DMS153 treated with DMSO at 0.1 percent for 48 hours (cell line): ENCODE measurements around the gene PARD3B.

Experiments used
- DNase-seq: peaks from one replicate; lab custom pipeline; 2025; ENCODE audit not compliant: unreplicated experiment; lab: John Stamatoyannopoulos, UW

The PARD3B gene

DNA sequence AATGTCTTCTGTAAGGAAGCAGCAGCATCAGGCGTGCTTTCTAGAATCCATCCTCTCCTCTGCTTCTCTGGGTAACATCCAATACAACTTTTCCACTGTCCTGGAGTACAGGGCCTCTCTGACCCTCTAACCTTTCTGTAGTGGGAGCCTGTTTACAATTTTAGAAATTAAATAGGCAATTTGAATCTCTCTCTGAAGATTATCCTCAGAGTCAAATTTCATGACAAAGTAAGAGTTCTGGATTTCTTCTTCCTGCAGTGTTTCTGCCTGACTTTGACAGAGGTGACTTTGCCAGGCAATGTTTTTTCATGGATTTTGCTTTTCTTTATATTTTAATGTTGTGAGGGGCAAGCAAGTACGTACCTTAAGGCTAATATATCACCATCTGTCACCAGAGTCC is 558.4 kb downstream of the PARD3B start:
- no peak for DNase-seq

DNA sequence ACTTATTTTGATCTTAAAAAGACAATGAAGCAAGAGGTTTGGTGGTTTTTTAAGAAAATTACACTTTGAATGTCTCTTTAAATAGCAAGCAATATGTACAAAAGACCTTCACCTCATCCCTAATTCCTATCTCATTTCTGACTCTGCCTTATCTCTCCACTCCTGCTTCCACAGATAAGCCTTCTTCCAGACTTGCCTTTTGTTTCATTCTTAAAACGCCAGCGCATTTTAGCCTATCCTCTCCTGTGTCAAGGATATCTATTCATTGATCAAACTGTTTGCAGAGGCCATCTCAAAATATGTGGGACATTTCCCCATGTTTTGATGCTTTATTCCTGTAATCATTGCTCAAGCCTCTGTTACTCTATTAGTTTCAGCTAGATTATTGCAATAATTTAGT is 562.5 kb downstream of the PARD3B start:
- DNase-seq, result no peak

- no peak for DNase-seq
These were observed 570.2 kb downstream of the PARD3B start for GRCh38 chr2:205115511-205115910.

DNA sequence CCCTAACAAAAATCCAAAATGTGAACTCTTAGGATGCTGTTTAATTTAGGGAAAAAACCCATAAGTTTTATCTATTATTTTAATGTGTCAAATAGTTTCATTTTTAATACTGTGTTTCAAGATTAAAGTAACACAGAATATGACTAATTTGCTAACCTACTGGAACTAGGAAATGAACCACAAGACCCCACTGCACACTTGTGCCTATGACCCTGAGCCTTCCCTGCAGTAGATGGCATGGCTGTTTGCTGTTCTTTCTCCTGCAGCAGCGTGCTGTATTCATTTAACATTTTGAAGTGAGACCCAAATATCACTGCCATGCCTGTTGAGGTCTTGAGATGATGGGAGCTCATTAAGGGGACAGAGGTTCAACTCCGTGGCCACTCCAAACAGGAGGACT is 571.9 kb downstream of the PARD3B start:
- no peak for DNase-seq

DNA sequence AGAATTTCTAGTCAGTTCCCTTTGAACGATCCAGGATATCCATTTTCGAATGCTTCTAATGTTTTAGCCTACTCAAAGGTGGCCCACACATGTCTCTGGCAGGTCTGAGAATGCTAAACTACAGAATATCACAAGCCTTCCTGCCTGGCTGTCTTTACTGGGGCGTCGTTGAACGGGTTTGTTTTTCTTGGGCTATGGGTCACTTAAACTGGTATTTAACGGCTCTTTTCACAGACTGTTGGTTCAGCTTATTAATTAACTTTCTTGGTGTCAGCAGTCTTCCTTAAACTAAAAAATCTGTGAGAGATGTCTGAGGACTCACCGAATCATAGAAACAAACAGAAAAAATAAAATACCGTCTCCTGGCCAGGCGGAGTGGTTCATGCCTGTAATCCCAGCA is 573.9 kb downstream of the PARD3B start:
- DNase-seq, result no peak

GRCh38 chr2:205128726-205129125 is 583.5 kb downstream of the PARD3B start:
- DNase-seq, result no peak

DNA sequence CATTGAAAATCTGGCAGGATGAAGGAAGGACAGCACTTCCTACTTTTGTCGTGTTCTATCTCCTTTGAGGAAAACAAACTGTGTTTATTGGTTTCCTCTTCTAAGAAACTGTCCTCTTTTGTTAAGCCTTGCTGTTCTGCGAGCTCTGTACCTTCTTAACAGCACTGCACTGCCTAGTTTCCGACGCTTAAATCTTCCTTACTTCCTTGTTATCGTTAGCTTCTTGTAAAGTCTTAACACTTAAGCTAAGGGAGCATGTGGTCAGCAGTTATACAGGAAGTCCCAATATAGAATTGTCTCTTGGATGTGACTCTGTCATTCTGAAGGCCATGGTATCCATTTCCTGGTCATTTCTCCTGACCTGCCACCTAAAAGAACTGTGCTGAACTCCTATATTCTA is 584.3 kb downstream of the PARD3B start:
- DNase-seq, result no peak

DNA sequence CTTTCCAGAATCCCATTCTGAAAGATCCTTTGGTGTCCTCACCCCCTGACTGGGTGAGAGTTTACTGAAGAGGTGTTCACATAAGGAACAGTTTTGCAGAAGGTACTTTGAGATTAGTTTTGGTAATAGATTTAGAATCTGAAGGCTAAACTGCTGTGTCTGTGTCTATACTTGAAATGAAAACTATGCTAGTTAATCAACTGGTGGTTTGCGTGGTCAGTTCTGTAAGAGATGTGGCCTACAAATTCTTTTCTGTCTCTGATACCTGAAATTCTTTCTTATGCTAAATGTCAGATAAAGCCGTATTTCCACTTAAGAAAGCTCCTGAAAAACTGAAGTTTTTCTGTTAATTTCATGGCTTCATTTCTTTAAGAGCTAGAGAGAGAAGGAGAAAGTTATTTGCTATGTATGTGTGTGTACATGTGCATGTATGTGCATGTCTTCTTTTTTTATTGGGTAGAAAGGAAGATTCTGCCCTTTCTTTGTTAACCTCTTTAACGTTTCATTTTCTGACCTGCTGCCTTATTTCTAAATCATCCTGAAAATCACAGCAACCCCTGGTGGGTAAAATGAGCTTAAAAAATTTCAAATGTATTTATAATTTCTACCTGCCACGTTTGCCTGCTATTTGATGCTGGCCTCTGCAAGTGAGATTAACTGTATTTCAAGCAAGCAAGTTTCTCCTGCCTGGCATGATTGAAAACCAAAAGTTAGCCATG is 585.0 kb downstream of the PARD3B start:
- DNase-seq, result no peak

DNA sequence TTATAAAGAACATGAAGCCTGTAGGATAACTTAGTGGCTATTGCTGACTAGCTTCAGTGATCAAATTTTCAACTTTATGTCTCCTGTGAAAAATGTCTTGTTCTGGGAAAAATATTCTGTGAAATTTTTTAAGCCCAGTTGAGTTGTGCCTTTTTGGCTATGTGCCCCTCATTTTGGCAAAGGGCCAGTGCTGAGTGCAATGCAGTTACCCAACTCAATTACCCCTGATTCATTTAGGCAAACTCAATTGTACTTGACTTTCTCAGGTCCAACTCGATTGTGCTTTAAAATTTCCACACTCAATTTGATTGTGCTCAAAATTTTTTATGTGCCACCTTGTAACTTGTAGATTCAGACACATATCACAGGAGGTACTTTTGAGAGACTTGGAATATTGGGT is 588.3 kb downstream of the PARD3B start:
- DNase-seq, result no peak

- DNase-seq, result no peak
These were observed 593.5 kb downstream of the PARD3B start for GRCh38 chr2:205138735-205139134.

GRCh38 chr2:205139822-205140463 is 594.7 kb downstream of the PARD3B start:
- peak; percentile 64 for DNase-seq

GRCh38 chr2:205141381-205141780 is 596.1 kb downstream of the PARD3B start:
- DNase-seq, result no peak

- no peak for DNase-seq
These were observed 600.6 kb downstream of the PARD3B start for GRCh38 chr2:205145888-205146287.

DNA sequence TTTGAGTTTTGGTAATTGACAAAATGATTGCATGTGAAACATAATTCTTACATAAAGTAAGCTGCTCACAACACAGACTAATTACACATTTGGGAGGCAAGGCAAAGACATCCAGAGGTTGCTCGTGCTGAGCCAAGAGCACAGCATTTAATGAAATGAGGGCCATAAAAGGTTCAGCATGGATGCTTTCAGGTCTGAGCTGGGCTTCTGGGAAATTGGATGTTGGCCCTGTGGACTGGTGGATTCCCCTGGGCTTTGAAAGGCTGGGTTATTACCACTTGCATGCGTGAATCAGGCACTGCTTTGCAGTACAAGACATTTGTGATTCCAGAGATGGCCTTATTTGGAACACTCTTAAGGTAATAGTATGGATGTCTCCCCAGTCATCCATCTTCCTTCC is 603.5 kb downstream of the PARD3B start:
- no peak for DNase-seq

- no peak for DNase-seq
These were observed 611.2 kb downstream of the PARD3B start for GRCh38 chr2:205156457-205156856.

- DNase-seq, result no peak
These were observed 613.1 kb downstream of the PARD3B start for GRCh38 chr2:205158404-205158803.

DNA sequence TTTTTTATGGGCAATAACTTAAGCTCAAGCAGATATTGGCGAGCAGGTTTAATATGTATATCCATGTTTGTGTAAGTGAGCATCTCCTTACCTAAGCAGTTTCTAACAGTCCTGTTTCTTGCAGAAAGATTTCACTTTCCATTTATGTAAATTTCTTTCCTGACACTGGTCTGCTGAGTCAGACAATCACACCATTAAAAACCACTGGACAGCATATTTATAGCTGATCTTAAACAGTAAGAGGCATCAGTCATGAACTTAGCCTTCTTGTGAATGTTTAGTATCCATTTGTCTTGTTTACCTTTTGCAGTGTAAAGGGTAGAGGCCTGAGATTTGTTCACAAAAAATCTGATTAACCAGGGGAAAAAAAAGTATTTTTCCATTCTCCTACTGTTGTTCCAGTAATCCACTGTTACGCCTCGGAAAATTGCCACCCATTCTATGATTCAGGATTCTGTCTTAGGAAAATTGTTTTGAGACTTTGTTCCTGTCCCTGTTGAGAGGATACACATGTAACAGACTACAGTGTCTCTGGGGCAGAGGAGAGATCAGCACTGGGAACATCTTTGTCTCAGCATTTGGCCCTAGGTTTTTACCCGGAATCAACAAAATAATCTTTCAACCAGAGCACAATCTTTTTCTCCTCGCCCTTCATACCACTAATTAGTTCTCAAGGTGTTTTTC is 616.0 kb downstream of the PARD3B start:
- DNase-seq, result no peak

DNA sequence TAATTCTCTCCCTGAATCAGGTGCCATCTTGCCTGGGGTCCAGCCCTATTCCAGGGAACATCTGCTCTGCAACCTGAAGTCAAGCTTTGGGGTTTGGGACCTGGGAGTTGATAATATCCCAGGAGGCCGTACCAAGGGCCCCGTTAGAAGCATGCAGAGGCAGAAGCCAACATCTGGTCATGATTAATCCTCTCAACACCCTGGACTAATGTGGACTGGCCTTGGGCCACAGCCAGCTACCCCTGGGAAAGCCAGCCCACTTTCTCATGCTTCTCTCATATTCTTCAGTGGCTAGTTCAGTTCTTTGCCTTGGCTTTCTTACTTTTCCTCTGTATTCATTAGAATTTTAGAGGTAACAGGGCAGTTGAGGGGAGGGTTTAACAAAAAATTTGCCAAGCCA is 621.5 kb downstream of the PARD3B start:
- DNase-seq, result no peak

DNA sequence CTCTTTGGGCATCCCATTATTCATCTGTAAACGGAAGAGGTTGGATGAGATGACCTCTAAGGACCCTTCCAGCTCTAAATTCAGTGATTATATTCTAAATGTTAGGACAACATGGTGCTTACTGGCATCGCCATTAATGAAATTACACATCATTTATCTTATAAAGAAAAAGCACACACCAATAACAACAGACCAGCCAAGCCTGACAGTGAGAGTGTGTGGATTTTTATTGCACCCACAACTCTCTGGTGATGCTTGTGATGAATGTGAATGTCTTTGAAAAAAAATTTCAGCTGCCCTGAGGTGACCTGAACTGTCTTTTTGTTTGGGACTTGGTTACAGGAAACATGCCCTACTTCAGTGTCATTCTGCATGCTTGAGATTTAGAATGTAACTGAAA is 623.7 kb downstream of the PARD3B start:
- no peak for DNase-seq

DNA sequence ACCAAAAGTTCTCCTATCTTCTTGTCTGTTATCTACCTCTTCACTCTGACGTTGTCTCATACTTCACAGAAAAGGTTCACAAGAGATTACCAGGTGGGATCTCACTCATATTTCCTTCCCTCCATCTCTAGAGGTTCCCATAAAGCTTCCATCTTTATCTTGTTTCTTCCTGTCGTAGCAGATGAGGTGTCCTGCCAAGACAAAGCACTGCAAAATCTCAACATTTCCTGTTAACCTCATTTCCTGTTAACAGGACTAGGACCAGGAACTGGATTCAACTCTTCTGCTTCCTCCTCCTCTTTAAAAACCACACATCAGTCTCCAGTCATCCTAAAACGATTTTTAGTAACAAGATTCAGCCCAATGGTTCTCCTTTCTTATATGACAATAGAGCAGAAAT is 624.2 kb downstream of the PARD3B start:
- no peak for DNase-seq

DNA sequence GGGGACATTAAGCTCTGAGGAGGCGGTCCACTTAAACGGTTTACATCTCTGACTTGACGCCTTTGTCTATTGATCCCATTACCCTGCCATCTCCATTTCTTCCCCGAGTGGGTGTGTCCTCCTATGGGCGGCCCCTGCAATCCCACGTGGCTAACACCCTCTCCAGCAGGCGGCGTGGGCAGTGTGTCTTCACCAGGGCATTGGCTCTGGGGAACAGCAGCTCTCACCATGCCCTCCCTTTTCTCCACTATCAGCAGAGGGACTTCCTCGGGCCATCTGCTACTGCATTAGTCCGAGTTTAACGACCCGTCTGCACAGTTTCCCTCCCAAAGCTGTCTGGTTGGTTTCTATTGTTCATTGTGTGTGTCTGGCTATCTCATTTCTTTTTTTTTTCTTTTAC is 625.1 kb downstream of the PARD3B start:
- no peak for DNase-seq

DNA sequence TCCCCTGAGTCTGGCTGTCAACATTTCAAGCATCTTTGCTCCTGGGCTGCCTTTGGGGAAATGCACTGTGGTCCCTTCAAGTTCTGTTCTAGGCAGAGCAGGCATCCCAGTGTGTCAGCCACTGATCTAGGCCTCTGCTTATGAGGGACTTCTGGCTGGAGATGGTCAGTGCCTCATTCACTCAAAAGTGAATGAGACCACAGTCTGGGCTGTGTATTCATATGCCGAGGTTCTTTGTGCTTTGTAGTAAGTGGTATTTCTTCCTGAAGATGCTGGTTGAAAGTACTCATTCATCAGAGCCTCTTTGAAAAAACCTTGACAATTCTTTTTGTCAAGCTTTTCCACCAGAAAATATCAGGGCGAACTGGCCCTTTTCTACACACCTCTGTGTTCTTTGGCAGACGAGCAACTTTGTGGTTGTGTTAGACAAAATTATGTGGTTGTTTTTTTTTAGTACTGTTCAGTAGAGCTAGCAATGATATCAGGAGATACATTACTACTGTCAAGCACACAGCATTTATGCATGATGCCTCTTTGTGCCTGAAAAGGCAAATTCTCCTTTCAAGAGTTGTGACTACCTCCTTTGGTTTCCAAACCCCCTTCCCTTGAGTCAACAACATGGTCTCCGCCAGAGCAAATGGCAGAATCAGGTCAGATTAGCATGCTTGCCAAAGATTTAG is 626.1 kb downstream of the PARD3B start:
- DNase-seq, result no peak
